Activated naive CD4-positive, alpha-beta T cell treated with Interleukin-2 at 50 U/mL for 16 hours (primary cell): Measurements from ENCODE around the gene C1QL3.

ENCODE experiments used
- DNase-seq: peaks from one replicate; pipeline ENCODE4 v3.0.0-alpha.2; 2020

Gene C1QL3

DNA sequence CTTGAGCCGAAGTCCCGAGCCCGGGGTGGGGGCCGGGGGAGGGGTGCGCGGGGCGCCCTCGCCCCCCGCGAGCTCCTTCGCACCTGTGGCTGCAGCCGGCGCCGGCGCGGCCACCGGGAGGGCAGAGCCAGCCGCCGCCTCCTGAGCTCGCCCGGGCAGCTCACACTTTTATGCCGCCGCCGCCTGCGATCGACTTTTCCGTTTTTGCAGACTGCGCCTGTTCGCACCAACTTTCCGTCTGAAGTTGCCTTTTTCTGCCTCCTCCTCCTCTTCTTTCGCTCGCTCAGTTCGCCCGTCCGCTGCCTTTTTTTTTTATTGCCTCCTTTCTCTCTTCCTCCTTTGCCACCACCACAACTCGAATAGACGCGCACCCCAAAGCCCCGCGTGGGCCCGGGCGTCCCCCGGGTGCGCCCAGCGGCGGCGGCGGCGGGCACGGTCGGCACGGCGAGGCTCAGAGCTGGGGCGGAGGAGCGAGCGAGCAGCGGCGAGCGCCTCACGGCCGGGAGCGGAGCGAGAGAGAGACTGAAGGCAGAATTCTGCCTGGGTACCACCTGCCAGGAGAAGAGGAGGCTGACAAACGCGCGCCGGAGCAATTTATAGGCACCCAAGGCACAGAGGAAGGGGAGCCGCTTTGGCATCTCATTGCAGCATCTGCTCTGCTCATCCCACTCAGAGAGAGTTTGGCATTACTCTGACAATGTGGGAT is at the start of gene C1QL3:
TSS of gene C1QL3 (minus strand) at position 569 of the 706 bp plus-strand sequence. CDS start 814 bp downstream, outside the sequence.
- DNase-seq: peak; percentile 27

DNA sequence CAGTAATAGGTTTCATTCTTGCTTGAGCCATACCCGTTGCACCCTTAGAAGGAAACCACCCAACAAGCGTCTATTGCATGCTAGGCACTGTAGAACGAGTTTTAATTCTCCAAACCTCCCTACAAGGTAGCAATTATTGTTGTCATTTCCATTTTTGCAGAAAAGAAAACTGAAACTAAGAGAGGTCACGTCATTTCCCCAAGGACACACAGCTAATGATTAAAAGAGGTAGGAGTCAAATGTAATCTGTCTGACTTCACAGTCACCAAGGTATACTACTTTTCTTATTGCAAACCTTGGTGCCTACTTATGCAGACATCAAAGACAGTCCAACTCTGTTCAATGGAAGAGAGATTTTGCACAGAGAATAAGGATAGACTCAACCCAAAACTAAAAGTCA is 49.1 kb upstream of the C1QL3 start:
- no peak for DNase-seq

DNA sequence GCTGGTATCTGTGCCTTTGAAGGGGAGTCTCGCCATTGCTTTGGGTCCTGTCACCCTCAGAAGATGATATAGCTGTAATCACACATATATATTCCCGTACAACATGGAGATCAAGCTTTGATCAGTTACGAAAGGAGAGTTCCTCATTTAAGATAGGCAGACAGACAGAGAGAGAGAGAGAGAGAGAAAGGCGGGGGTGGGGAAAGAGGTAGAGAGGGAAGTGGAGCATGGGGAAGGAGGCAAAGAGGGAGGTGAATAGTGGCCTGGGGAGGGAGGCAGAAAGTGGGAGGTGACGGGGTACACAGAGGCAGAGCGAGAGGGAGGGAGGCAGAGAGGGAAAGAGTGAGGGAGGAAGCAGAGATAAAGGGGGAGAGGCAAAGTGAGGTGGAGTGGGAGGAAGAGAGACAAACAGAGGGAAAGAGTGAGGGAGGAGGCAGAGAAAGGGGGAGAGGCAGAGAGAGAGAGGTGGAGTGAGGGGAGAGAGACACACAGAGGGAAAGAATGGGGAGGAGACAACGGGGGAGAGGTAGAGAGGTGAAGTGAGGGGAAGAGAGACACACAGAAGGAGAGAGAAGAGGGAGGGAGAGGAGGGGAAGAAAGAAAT is 44.6 kb upstream of the C1QL3 start:
- DNase-seq: no peak

DNA sequence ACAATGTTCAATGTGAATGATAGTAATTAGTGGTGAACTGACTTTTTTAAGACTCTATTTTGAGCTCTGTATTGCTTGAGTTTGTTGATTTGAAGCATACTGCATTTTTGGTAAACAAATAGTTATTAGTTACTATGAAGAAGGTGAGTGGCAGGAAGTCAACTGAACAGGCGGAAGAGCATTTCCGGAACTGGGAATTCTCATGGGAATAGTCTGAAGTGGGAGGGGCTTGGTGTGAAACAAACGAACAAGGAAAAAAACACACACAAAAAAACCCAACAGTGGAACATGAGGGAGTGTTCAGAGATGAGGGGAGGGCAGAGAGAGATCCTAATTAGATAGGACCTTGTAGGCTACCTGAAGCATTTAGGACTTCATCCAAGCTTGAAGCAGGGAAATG is 43.9 kb upstream of the C1QL3 start:
- no peak for DNase-seq

DNA sequence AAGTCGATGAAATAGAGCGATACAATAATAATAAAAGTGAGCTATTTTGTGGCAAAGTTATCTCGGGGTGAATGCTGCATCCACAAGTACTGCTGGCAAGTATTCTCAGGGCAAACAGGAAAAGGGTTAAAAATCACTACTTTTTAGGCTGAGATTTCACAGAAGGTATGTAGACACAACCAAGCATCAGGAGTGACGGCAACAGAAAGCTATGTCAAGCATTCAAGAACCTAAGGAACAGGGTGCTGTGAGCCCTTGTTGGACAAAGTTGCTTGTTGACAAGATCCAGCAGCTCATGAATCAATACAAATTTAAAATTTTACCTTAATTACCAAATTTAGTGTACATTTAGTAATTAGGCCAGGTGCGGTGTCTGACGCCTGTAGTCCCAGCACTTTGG is 41.2 kb upstream of the C1QL3 start:
- no peak for DNase-seq

DNA sequence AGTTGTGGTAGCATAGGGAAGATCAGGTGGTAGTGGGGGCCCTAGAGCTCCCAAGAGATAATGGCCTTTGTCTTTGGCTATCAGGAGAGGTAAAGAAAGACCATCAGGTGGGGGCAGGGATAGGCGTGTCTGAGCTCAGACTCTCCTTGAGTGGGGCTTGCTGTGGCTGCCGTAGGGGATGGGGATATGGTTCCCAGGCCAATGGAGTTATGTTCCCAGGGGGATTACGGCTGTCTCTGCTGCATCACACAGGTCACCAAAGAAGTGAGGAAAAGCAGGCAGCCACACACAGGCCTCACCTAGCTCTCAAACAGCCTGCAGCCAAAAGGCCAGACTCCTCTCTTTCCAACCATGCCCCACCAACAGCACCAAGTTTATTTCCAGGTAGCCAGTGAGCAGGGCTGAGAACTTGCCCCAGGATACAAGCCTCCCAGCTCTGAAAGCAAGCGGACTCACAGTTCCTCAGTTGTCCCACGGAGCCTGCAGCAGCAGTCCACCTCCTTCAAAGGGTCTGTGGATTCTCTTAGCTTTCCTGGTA is 37.6 kb upstream of the C1QL3 start:
- DNase-seq: no peak

DNA sequence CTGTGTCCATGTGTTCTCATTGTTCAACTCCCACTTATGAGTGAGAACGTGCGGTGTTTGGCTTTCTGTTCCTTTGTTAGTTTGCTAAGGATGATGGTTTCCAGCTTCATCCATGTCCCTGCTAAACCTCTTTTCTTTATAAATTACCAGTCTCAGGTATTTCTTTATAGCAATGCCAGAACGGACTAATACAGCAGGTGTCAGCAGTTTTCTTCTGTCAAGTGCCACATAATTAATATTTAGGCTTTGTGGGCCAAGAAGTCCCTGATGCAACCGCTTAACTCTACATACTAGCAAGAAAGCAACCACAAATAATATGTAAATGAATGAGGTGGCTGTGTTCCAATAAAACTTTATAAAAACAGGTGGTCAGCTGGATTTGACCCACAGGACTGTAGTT is 26.3 kb upstream of the C1QL3 start:
- DNase-seq: no peak

DNA sequence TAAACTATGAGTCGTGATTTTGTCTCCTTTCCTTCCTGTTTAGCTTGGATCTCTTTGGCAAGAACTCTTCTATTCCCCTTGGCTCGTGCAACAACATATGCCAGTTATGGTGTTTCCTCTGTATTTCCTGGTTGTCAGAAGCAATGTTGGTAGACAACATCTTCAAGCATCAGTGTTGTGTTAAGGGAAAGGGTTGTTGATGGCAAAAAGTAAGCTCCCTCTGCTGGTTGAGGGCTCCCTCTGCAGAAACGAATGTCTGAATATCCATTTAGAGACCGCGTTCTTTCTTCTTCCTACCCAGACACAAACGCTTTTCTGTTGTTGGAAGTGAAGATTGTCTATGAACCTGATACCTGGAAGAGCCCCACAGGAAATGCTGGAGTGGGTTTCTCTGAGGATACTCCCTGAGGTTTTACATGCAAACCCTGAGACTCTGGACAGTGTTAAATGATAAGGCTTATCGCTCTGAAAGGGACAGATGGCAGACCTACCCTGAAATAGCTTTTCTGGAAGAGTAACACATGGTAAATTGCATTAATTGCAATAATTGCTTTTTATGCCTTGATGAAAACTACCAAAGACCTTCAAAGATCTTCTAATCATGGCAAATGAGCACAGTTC is 23.5 kb upstream of the C1QL3 start:
- DNase-seq: no peak

DNA sequence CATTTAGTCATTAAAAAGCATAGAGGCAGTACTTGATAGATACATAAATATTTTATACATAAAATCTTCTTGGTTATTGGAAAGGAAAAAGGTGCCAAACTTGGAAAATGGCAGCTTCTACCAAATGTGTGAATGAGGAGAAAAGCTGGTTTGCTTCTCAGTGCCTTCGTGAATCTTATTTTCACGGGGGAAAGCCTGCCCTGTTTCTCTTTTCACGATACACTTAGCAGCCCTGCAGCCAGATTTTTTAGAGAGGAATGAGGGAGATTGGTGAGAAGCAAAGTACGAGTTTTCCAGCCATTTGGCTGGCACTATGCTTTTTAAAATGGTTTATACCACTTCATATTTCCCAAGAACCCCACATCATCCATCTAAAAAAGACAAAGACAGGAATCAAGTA is 22.9 kb upstream of the C1QL3 start:
- DNase-seq: no peak

DNA sequence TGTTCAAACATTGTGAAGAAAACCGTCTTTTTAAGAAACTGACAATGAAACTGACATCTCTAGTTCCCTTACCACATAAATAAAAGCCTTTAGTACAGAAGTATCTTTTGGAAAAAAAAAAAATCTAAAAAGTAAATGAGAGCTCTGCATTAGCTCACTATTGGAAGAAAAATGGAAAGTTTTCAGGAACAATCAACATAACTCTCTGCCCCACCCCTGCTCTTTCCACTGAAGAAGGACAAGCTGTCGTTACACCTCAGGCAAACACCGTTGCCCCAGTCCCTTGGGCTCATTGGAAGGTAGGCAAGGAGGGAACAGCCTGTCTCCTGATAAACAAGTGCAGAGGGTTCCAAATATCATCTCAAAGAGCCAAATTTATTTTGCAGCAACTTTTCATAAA is 22.4 kb upstream of the C1QL3 start:
- no peak for DNase-seq

DNA sequence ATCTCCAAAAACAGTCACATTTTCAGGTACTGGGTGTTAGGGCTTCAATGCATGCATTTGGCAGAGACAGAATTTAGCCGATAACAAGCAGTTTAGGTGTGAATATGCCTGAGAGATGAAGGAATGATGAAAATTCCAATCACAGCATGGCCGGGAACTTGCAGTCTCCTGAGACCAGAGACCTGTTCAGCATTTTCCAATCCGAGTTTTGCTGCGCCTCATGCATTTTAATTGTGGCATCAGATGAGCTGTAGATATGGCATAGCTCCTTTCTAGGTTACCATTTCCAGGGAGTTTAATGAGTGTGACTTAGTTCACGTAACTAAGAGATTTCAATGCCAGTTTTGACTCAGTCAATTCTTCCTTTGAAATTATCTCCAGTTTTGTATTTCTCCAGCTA is 14.5 kb upstream of the C1QL3 start:
- no peak for DNase-seq

DNA sequence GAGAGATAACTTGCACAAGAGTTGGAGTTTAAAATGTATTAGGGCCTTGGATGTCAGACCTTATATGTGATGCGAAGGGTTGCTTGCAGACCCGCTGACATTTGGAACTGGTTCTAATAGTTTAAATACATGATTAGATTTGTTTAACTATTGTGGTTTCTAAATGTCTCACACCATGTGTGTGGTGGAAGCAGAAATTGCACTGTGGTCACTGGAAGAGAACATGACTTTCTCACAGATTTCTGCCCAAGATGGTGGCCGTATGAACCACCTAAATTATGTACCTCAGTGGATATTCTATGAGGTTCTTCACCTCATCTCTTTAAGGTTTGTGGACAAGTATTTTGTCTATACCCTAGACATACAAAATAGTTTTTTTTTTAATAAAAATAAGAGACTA is 8.2 kb upstream of the C1QL3 start:
- DNase-seq: no peak

DNA sequence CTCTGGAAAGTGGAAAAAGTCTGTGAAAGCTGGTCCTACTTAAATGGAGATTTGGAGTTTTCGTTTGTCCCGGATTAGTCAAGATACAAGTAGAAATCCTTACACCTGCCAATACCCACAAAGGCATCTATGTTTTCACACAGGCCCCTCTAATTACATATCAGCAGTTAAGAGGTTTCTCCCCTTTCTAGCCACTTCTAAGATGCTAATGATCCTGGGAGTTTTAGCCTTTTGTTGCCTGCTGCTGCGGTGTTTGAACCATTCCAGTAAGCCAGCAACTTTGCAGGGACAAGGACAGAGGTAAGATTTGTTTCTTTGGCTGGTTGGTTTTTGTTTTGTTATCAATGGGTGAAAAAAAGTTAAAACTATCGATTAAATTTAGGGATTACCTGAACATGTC is 5.8 kb upstream of the C1QL3 start:
- DNase-seq: no peak

DNA sequence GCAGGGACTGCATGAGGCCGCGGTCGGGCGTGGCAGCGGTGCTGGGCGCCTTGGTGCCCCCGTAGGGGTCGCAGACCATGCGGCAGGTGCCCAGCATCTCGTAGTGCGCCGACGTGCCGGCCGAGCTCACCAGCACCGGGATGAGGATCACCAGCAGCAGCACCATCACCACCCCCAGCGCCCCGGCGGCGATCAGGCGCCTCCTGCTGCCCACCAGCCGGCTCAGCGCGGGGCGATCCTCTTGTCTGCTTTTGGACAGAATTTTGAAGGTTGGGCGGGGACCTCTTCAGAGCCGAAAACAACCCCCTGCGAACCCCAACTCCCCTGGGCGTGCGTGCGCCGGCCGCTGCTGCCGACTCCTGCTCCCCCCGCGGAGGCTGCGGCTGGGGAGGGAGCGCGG is 779 bp downstream of the C1QL3 start:
- peak; percentile 29 for DNase-seq

DNA sequence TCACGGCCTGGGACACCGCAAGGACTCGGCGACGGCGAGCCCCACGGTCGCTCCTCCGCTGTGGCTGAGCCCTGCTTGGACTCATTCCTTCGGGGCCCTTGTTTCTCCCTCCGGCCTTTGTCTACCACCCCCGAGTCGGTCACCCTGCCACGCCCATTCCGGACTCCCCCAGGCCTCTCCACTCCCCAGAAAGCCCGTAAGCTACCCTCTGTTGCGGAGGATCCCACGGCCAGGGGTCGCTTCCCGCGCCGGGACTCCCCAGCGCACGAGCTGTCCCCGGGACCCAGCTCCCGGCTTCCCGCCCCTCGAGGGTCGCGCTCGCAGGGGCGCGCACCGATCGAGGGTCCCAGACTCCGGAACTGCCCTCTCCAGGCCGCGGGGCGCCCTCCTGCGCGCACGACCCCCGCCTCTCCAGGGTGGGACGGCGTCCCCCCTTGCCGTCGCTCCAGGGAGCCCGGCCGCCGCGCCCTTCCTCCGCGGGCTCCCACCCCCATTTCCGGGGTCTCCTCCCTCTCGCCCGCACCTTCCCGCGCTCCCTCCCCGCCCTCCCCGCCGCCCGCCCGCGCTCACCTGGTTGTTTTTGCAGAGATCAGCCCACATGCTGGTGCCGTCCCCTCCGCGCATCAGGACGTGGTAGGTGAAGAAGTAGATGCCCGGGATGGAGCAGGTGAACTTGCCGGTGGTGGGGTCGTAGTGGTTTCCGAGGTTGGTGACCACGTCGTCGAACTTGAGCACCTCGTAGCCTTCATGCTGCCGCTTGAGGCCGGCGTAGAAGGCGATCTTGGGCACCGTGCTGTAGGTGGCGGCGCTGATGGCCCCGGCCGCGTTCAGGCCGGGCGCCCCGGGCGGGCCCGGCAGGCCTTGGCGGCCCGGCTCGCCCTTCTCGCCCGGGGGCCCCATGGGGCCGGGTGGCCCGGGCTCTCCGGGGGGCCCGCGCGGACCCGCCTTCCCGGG is 1.5 kb downstream of the C1QL3 start:
- DNase-seq: no peak

DNA sequence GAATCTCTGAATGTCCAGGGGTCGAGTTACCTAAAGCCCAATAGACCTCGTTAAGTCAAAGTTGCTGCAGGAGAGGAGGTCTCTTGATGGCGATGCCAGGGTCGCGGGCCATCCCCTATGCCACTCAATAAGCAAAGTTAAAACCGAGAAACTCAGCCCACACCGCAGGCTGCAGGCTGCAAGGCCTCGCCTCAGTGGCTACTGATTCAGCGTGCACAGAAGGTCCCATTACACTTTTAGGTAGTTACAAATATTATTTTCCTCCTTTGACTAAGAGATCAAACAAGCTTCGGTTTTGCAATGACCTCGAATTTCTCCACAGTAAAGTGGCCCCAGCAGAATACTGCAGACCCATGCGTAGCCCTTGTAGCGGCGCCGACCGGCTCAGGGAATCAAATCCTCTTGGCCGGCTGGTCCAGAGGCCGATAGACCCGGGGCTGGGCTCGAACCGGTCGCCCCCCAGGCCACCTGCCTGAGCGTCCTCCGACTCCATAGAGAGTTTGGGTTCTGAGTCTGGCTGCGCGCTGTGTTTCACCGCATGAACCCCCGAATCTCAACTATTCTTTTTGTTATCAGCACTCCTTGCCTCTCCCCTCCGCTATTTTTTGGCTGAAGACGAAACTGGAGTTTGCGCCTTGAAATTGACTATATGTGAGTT is 2.3 kb downstream of the C1QL3 start:
- no peak for DNase-seq

DNA sequence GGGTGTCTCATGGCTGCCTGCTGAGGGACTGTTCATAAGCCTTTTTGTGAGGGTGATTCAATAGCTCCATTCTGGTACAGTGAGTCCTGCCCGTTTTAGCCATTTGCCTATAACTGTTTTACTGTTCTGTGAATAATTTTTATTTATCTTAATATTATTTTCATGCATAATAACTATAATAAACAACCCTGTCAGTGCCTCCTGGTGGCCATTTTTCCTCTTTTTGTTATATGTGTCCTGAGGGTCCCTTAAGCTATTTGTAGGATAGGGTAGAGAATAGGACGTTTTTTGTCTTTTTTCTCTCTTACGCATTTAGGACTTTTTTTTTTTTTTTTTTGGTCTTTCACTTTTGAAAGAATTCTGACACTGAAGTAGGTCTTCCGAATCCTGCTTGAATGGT is 2.9 kb downstream of the C1QL3 start:
- no peak for DNase-seq

DNA sequence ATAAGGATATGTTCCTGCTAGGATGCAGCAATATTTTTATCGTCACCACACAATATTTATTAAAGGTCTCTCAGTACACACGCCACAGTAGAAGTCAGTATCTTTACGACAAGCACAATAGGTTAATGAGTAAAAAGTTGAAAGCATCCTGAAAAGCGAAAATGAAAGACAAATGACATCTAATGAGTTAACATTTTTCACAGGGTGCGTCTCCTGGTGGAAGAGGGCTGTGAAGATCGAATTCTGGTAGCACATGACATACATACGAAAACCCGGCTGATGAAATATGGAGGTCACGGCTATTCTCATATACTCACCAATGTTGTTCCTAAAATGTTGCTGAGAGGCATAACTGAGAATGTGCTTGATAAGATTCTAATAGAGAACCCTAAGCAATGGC is 10.8 kb downstream of the C1QL3 start:
- DNase-seq: no peak

DNA sequence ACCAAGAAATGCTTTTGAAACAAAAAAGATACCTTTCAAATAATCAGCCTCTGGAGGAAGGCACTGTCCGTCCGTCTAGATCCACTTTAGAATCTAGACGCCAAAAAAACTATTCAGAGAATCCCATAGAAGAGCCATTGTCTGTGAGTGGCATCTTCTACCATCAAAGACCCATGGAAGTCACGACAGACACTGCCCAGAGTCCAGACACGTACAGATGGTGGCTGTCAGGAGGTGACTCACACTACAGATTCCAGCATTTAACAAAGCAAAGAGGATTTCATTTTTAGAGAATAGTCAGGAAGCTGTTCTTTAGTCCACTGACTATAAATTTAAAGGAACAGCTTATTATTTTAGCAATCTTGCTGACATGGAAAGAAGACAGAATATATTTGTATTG is 11.7 kb downstream of the C1QL3 start:
- DNase-seq: no peak

DNA sequence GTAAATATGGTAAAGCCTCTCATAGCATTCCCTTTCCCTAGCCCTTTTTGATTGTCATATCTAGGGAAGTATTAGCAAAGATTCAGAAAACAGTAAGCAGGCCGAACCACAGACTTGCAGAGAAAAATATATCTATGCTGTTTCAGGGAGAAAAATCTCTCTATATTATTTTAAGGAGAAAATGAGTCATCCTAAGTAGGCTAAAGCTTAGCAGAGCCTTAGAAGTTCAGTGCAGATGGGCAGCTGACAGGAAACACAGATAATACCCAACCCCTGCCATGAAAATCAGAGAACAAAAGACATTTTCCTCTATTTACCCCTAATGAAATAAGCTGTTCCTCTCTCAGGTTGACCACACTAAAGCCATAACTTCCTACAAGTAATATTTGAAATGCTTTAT is 16.5 kb downstream of the C1QL3 start:
- DNase-seq: no peak

DNA sequence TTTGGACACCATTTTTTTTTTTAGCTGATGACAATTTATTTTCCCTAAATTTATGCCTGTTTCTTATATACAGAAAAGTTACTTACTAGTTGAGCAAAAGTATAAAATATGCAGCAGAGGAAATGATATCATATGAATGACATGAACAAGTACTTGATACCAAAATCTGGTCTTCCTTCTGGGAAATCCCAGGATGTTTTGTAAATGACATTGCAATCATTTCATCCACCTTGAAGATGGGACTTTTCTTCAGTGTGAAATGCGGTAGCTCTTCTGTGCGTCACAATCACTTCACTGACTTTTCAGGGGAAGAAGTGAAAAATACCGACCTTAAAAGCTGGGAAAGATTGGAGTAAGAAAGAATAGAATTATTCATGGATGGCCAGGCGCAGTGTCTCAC is 23.8 kb downstream of the C1QL3 start:
- DNase-seq: no peak

DNA sequence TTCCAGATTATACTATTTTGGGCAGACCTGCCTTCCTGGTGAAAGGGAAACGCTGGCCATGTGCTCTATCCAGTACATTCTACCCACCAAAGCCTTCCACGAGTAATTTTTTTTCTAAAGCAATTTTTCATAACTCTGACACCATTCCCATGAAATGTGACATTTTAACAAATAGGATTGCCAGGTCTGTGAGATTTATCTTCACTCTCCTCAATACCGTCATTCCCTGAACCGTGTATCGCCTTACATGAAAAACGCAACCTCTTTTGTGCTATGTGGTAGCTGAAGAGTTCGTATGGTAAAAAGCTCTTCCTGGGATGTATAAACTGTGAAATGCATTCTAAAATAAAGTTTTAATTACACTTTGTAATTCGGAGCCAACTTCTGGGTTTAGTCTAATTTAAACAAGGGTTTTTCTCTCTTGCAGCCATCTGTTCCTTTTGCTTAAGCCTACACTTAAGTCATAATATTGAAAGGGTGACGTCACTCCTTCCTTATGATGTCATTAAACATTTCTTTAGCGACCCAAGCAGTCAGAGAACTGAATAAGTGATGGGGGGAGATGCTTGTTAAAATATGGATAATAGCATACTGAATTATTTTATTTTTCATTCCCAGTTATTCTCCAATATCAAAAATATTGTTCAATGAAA is 27.7 kb downstream of the C1QL3 start:
- DNase-seq: no peak
